Bronchus fibroblast of lung (primary cell): ENCODE results near the gene TNPO3. TPM values are rescaled to one million over a fixed set of nuclear protein-coding genes. Genes with fewer than 3 reads are reported as not detected.

Experiments
- total RNA-seq: library from RNA; depleted of rRNA; stranded (reverse); fragments of >200 nt; gene quantifications from 2 replicates; pipeline ENCODE4 v1.2.3, GENCODE V29; 2015

TNPO3 gene
- total RNA-seq = 40.4 and 43.5 TPM in 2 replicates

DNA sequence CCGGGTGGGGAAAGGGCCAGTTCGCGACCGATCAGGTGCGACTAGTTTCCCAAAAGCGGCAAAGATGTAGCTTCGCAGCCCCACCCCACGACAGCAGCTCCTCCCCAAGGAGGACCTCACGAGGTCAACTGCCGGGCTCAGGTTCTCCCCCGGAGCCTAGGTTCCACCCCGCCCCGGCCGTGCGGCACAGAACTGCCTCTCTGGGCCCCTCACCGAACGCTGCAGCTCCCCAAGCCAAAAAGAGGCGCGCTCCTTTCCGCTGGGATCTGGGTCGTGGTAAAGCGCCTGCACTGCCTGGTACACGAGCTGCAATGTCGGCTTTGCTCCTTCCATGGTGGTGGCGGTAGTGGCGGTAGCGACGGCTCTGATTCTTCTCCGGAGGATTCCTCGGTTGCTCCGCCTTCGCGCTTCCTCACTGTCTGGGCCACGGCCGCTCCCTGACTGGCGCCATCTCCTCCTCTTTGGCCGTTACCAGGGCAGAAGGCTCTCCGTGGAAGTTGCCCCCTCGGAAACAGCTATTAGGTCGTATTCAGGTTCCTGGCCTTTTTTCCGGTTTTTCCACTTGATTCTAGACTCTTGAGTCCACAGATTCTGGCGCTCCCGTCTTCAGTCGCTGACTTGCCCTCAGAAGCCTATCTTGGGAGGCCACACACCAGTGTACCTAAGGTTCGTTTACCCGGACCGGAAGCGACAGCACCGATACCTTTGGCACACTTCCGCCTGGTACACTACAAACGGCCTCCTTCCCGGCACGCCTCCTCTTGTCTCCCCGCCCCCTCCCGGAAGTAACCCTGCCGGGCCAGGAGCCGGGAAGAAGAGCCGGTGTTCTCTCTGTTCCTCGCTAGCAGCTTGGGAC lies at the start of gene TNPO3:
Gene TNPO3 (minus strand): TSS at position 674 of the 856 bp plus-strand sequence. CDS start 341 bp downstream, at position 333.

DNA sequence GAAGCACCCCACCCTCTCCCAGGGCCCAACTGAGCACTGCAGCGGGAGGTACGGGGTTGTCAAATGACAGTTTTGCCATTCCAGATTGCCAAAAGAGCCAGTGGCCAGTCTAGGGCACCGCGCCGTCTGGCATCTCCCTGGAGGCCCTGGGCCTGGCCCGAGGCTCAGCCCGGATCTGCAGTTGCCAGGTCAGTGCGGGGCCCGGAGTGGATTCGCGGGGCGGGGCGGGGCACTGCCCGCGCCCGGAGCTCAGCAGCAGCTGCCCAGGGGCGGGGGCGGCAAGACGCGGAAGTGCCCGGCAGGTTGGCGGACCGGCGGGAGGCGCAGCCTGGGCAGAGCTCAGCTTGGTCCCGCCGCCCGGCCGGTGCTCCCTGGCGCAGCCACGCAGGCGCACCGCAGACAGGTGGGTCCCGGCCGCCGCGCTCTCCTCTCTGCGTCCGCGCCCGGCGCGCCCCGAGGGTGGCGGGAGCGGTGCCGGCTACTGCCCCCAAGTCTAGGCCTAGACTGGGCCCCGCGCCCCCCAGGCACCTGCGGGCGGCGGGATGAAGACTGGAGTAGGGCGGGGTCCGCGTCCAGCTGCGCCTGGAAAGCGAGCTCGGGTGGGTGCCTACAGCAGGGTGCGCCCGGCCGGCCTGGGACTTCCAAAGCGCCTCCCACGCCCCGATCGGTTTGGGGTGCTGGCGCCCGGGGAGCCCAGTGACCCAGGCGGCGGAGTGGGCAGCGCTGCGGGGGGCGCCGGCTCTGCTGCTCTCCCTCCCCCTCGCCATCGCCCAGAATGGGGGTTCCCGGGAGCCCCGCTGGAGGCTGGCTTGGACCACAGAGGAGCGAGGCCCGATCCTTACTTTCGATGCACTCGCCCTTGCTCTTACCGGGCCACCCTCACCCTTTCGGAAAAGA lies 117.0 kb downstream of the TNPO3 start, which contains the start of gene IRF5:
Gene IRF5 (plus strand): TSS at position 281 of the 897 bp plus-strand sequence. CDS start 4,155 bp downstream, outside the sequence.

DNA sequence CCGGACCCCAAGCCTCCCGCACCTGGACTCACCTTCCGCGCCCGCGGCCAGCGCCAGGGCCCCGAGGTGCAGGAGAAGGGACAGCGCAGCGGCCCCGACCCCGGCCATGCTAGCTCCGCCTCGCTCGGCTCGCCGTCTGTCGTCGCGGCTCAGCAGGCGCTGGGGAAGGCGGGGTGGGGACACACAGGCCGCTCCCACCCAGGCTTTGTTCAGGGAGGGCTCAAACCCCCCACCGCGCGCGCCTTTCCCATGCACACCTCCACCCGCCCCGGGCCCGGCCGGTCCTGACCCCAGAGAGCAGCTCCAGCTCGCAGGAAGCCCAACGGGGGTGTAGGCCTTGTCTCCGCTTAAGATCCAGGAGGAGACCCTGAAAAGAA lies 144.4 kb downstream of the TNPO3 start, which contains the start of gene KCP:
Gene KCP (minus strand): TSS at position 141 of the 377 bp plus-strand sequence. CDS start 33 bp downstream, at position 108.

Other genes with a start within 250 kb of the TNPO3 start
- gene FLNC, start 224.7 kb downstream of the TNPO3 start, total RNA-seq = 208 and 209 TPM in 2 replicates
- gene ATP6V1F, start 192.3 kb downstream of the TNPO3 start, total RNA-seq = 126 and 138 TPM in 2 replicates
- 0.15 and 0.17 TPM in 2 replicates for gene KCP, start 144.4 kb downstream of the TNPO3 start, total RNA-seq
- gene IRF5, start 117.2 kb downstream of the TNPO3 start, total RNA-seq = 0.34 and 0.45 TPM in 2 replicates
- gene TSPAN33, start 89.6 kb upstream of the TNPO3 start, total RNA-seq = 0.30 and 0.67 TPM in 2 replicates
- 17.8 and 18.8 TPM in 2 replicates for gene SMO, start 133.5 kb upstream of the TNPO3 start, total RNA-seq
- 1.9 and 2.4 TPM in 2 replicates for gene AHCYL2, start 169.9 kb upstream of the TNPO3 start, total RNA-seq